ENCODE measurements around the gene ARHGEF16.

The ARHGEF16 gene

GRCh38 chr1:3439346-3440299 is 14.8 kb upstream of the ARHGEF16 start:
- DNase-seq: no peak

- DNase-seq: no peak
Measured at GRCh38 chr1:3440300-3440681, 14.2 kb upstream of the ARHGEF16 start.

GRCh38 chr1:3440711-3441409 is 13.6 kb upstream of the ARHGEF16 start:
- no peak for DNase-seq

GRCh38 chr1:3441410-3441847 is 13.0 kb upstream of the ARHGEF16 start:
- no peak for DNase-seq

- no peak for DNase-seq
Measured at GRCh38 chr1:3441880-3442279, 12.6 kb upstream of the ARHGEF16 start.

- DNase-seq: no peak
Measured at GRCh38 chr1:3442331-3442730, 12.1 kb upstream of the ARHGEF16 start.

GRCh38 chr1:3442901-3443300 is 11.6 kb upstream of the ARHGEF16 start:
- no peak for DNase-seq

- DNase-seq: no peak
Measured at GRCh38 chr1:3443807-3444206, 10.7 kb upstream of the ARHGEF16 start.

GRCh38 chr1:3444298-3444697 is 10.2 kb upstream of the ARHGEF16 start:
- no peak for DNase-seq

- no peak for DNase-seq
Measured at GRCh38 chr1:3444736-3445135, 9.7 kb upstream of the ARHGEF16 start.

GRCh38 chr1:3450202-3450863 is 4.1 kb upstream of the ARHGEF16 start:
- DNase-seq: no peak

GRCh38 chr1:3450983-3451382 is 3.5 kb upstream of the ARHGEF16 start:
- DNase-seq: no peak

GRCh38 chr1:3451994-3452865 is 2.2 kb upstream of the ARHGEF16 start:
- no peak for DNase-seq

- no peak for DNase-seq
Measured at GRCh38 chr1:3452866-3453175, 1.6 kb upstream of the ARHGEF16 start.

- peak; percentile 68 for DNase-seq
Measured at GRCh38 chr1:3453203-3453761, 1.2 kb upstream of the ARHGEF16 start.

- no peak for DNase-seq
Measured at GRCh38 chr1:3454811-3455618, 550 bp downstream of the ARHGEF16 start.

- DNase-seq: no peak
Measured at GRCh38 chr1:3455670-3456448, 1.4 kb downstream of the ARHGEF16 start.

- DNase-seq: no peak
Measured at GRCh38 chr1:3456449-3456963, 2.0 kb downstream of the ARHGEF16 start.

- DNase-seq: no peak
Measured at GRCh38 chr1:3456964-3457909, 2.8 kb downstream of the ARHGEF16 start.

Measured in OCI-M1 (cell line).